CD14-positive monocyte (primary cell): ENCODE results near the gene HOXC11. TPM values are rescaled to one million over a fixed set of nuclear protein-coding genes. Genes with fewer than 3 reads are reported as not detected.

Experiments used
- DNase-seq, 3 donors: peaks; one replicate each; pipeline ENCODE4 v3.0.0-alpha.2; 2011 to 2022
- H2AFZ ChIP-seq: 2 replicates; pipeline ENCODE4 v1.6.0; 2012; ENCODE audit warnings: mild to moderate bottlenecking, low read depth, low read length, inconsistent platforms; ENCODE audit not compliant: insufficient read depth, poor library complexity, severe bottlenecking
- H3K27ac ChIP-seq, 2 donors: 1 replicate in 1 of 2; 2 replicates in 1 of 2; pipeline ENCODE4 v1.5.1; 2012 to 2013; ENCODE audit warnings: low read length in 2 of 2, control low read depth in 1 of 2, inconsistent platforms in 1 of 2, low read depth in 1 of 2, mild to moderate bottlenecking in 1 of 2
- H3K27me3 ChIP-seq, 2 donors: one replicate each; pipeline versions ENCODE4 v1.6.0 to v1.6.1; 2011 to 2013; ENCODE audit warnings: low read length in 2 of 2; ENCODE audit not compliant: control insufficient read depth in 2 of 2, insufficient read depth in 2 of 2
- H3K36me3 ChIP-seq, 2 donors: replicated peaks in 1 of 2; 1 replicate in 1 of 2; 2 replicates in 1 of 2; pipeline versions ENCODE4 v1.5.1 to v1.6.1; 2012 to 2013; ENCODE audit warnings: low read length in 2 of 2, control low read depth in 1 of 2, inconsistent platforms in 1 of 2, mild to moderate bottlenecking in 1 of 2; ENCODE audit not compliant: insufficient read depth in 2 of 2, control insufficient read depth in 1 of 2
- H3K4me1 ChIP-seq, 2 donors: 1 replicate in 1 of 2; 2 replicates in 1 of 2; pipeline versions ENCODE4 v1.5.1 to v1.6.1; 2012 to 2013; ENCODE audit warnings: low read length in 2 of 2, control low read depth in 1 of 2, inconsistent platforms in 1 of 2, mild to moderate bottlenecking in 1 of 2, moderate library complexity in 1 of 2; ENCODE audit not compliant: insufficient read depth in 2 of 2, control insufficient read depth in 1 of 2
- H3K4me2 ChIP-seq: replicated peaks from 2 replicates; pipeline ENCODE3; 2012; ENCODE audit warnings: low read length, moderate library complexity, mild to moderate bottlenecking; ENCODE audit not compliant: poor library complexity, severe bottlenecking; ENCODE audit errors: extremely low read depth
- H3K4me3 ChIP-seq, 3 experiments: fragments of 200-600 bp in 1 of 3; sonication (generic) in 1 of 3; replicated peaks in 1 of 3; 1 replicate in 2 of 3; 2 replicates in 1 of 3; pipeline ENCODE4 v1.5.1; 2011 to 2013; ENCODE audit warnings: low read length in 3 of 3, mild to moderate bottlenecking in 3 of 3, control low read depth in 2 of 3, low read depth in 2 of 3, inconsistent platforms in 1 of 3, moderate library complexity in 1 of 3
- H3K79me2 ChIP-seq: 2 replicates; pipeline ENCODE4 v1.6.0; 2012; ENCODE audit warnings: mild to moderate bottlenecking, control low read depth, inconsistent platforms, low read length, moderate library complexity; ENCODE audit not compliant: insufficient read depth
- H3K9ac ChIP-seq: 2 replicates; pipeline ENCODE4 v1.6.0; 2017; ENCODE audit warnings: low read length, mild to moderate bottlenecking; ENCODE audit not compliant: insufficient read depth, poor library complexity, severe bottlenecking
- H3K9me3 ChIP-seq, 2 donors: replicated peaks in 1 of 2; 1 replicate in 1 of 2; 2 replicates in 1 of 2; pipeline versions ENCODE4 v1.5.1 to v1.6.1; 2012 to 2013; ENCODE audit warnings: low read length in 2 of 2, control low read depth in 1 of 2; ENCODE audit not compliant: control insufficient read depth in 1 of 2, insufficient read depth in 1 of 2
- H4K20me1 ChIP-seq: 2 replicates; pipeline ENCODE4 v1.6.0; 2012; ENCODE audit warnings: mild to moderate bottlenecking, low read length, control low read depth, moderate library complexity; ENCODE audit not compliant: insufficient read depth
- H3K27ac Mint-ChIP-seq, 7 donors: one replicate each; pipeline ENCODE4 v1.8.0; 2020; ENCODE audit warnings: mild to moderate bottlenecking in 7 of 7, mixed read lengths in 7 of 7, moderate library complexity in 6 of 7, inconsistent platforms in 2 of 7
- H3K27me3 Mint-ChIP-seq, 3 donors: one replicate each; pipeline ENCODE4 v1.8.0; 2021 to 2022; ENCODE audit warnings: low read depth in 3 of 3, mild to moderate bottlenecking in 3 of 3, mixed read lengths in 3 of 3, moderate library complexity in 3 of 3, inconsistent platforms in 1 of 3
- H3K36me3 Mint-ChIP-seq, 2 donors: one replicate each; pipeline ENCODE4 v1.8.0; 2020; ENCODE audit warnings: mixed read lengths in 2 of 2, inconsistent platforms in 1 of 2, mild to moderate bottlenecking in 1 of 2
- H3K4me1 Mint-ChIP-seq: one replicate; pipeline ENCODE4 v1.8.0; 2020; ENCODE audit warnings: mild to moderate bottlenecking, mixed read lengths
- H3K4me3 Mint-ChIP-seq, 2 donors: one replicate each; pipeline ENCODE4 v1.8.0; 2020; ENCODE audit warnings: mild to moderate bottlenecking in 2 of 2, mixed read lengths in 2 of 2, moderate library complexity in 1 of 2
- H3K9me3 Mint-ChIP-seq, 7 donors: one replicate each; pipeline ENCODE4 v1.8.0; 2020 to 2022; ENCODE audit warnings: mixed read lengths in 7 of 7, mild to moderate bottlenecking in 6 of 7, moderate library complexity in 6 of 7, inconsistent platforms in 2 of 7
- WGBS: methylation state at CpG from one replicate; pipeline ENCODE4 v1.1.5; 2013; ENCODE audit warnings: missing lambda C conversion rate; ENCODE audit not compliant: insufficient coverage; 5-methylcytosine and 5-hydroxymethylcytosine counted together
- intact Hi-C, 2 donors: fragments of 100-400 bp; cut with micrococcal nuclease; formaldehyde crosslinking; loops; one replicate each; pipeline versions ENCODE4 v1.15.0 to v1.15.1; 2023
- polyA plus RNA-seq, 3 donors: library from polyadenylated mRNA; depleted of rRNA in 1 of 3; unstranded in 2 of 3; stranded (reverse) in 1 of 3; fragments of 300-500 nt in 2 of 3; fragments of >200 nt in 1 of 3; fragmentation: Illumina TruSeq in 2 of 3; gene quantifications; 1 replicate in 2 of 3; 2 replicates in 1 of 3; pipeline ENCODE4 v1.2.3, GENCODE V29; 2012 to 2021
- TF ChIP-seq, protein P1 (sequence below): fragments of 200-600 bp; IDR thresholded peaks from one replicate; pipeline ENCODE4 v1.8.0; 2022; ENCODE audit warnings: antibody characterized with exemption, mild to moderate bottlenecking

HOXC11 gene
- polyA plus RNA-seq, 3 donors: not detected

- intact Hi-C loops: loop anchor here in 1 of 2 donors (10.0 kb wide), 1 partner anchor 289 kb away; no protein-coding TSS in a partner anchor
- peak overlapping the region in 1 of 3 experiments; percentile 63 for H3K4me3 ChIP-seq
- H3K27me3 ChIP-seq: peaks cover 90 to 100% of the 10 kb centered on the region in 2 donors
- Mint-ChIP-seq H3K9me3 (peaks cover 17 to 79% (median 64%) of the 10 kb centered on the region in 7 donors), H3K4me3 (peak overlapping the region; percentile 62 to 89), H3K36me3 (peaks cover 12 to 28% of the 10 kb centered on the region in 2 donors), H3K27ac (no peak overlapping the region), H3K4me1 (peaks cover 29% of the 10 kb centered on the region), H3K27me3 (peaks cover 98 to 100% (median 100%) of the 10 kb centered on the region in 3 donors)
- no peak overlapping the region for H3K9ac ChIP-seq
- peak overlapping the region; percentile 69 for H3K4me2 ChIP-seq
- TF ChIP-seq, protein P1, sequence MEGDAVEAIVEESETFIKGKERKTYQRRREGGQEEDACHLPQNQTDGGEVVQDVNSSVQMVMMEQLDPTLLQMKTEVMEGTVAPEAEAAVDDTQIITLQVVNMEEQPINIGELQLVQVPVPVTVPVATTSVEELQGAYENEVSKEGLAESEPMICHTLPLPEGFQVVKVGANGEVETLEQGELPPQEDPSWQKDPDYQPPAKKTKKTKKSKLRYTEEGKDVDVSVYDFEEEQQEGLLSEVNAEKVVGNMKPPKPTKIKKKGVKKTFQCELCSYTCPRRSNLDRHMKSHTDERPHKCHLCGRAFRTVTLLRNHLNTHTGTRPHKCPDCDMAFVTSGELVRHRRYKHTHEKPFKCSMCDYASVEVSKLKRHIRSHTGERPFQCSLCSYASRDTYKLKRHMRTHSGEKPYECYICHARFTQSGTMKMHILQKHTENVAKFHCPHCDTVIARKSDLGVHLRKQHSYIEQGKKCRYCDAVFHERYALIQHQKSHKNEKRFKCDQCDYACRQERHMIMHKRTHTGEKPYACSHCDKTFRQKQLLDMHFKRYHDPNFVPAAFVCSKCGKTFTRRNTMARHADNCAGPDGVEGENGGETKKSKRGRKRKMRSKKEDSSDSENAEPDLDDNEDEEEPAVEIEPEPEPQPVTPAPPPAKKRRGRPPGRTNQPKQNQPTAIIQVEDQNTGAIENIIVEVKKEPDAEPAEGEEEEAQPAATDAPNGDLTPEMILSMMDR: no peak
- no peaks in the 10 kb centered on the region for H3K79me2 ChIP-seq
- no peak overlapping the region for H3K27ac ChIP-seq
- peak in 1 of 3 donors; percentile 13 for DNase-seq
- WGBS: 0% methylated on average over 2 of the region's 17 CpGs
- H3K36me3 ChIP-seq: no peaks in the 10 kb centered on the region
- H3K4me1 ChIP-seq: peaks cover 30 to 36% of the 10 kb centered on the region in 2 donors
- H3K9me3 ChIP-seq: peaks cover 53 to 90% of the 10 kb centered on the region in 2 donors
- H2AFZ ChIP-seq: peak overlapping the region; percentile 26
- no peaks in the 10 kb centered on the region for H4K20me1 ChIP-seq
These were observed 10.6 kb downstream of the HOXC11 start for GRCh38 chr12:53983568-53983949.

DNA sequence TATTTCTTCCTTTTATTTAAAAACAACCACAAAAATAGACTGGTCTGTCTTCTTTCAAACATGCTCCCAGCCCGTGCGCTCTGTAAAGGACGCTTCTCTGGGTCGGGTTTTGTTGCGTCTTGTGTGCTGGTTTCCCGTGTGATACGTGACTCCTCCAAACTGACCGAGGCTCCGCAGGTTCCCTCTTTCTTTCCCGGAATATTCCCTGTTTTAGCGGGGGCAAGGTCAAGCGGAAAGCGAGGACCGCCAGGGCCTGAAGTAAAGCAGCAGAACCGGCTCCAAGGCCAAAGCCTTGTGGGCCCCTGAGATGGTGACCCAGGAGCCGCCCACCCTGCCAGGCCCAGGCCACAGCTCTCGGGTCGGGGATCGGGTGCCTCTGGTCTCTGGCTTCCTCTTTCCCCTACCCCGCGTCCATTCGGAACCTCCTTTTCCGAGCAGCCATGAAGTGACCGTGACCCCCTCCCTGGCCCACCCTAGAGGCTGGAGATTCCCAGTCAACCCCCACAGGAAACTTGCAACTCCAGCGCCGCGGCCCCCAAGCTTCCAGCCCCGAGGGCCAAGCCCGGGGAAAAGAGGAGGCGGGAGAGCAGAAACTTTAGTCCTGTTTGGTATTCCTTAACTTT lies 11.1 kb downstream of the HOXC11 start:
- H3K4me1 Mint-ChIP-seq: peaks cover 31% of the 10 kb centered on the region
- peaks cover 17 to 80% (median 62%) of the 10 kb centered on the region in 7 donors for H3K9me3 Mint-ChIP-seq
- no peak for DNase-seq
- H3K27me3 Mint-ChIP-seq: peaks cover 98 to 100% (median 100%) of the 10 kb centered on the region in 3 donors
- Histone ChIP-seq H4K20me1 (no peaks in the 10 kb centered on the region), H3K9me3 (peaks cover 53 to 90% of the 10 kb centered on the region in 2 donors), H3K27ac (no peak overlapping the region), H3K36me3 (no peaks in the 10 kb centered on the region), H3K27me3 (peaks cover 90 to 100% of the 10 kb centered on the region in 2 donors), H3K4me3 (peak overlapping the region in 1 of 3 experiments; percentile 63), H3K4me2 (peak overlapping the region; percentile 69), H3K4me1 (peaks cover 30 to 36% of the 10 kb centered on the region in 2 donors), H2AFZ (peak overlapping the region; percentile 26), H3K9ac (no peak overlapping the region), H3K79me2 (no peaks in the 10 kb centered on the region)
- 1% methylated on average over 21 of the region's 30 CpGs for WGBS
- H3K27ac Mint-ChIP-seq: no peak overlapping the region
- peaks cover 12 to 31% of the 10 kb centered on the region in 2 donors for H3K36me3 Mint-ChIP-seq
- intact Hi-C loops: loop anchor here in 1 of 2 donors (10.0 kb wide), 1 partner anchor 289 kb away; no protein-coding TSS in a partner anchor
- TF ChIP-seq, protein P1: no peak
- H3K4me3 Mint-ChIP-seq: peak overlapping the region; percentile 62 to 89
